Skeletal muscle satellite cell (primary cell): ENCODE measurements around the gene CD22.
"Not testable (repeated sequence)": the region's sequence is repeated elsewhere in the genome, so short reads cannot be mapped to it uniquely, and the experiment has no call there.

Source experiments
- H3K27me3 ChIP-seq: 2 replicates; pipeline ENCODE4 v1.7.0; 2013; ENCODE audit warnings: low read length; ENCODE audit not compliant: control insufficient read depth, insufficient read depth
- H3K36me3 ChIP-seq: 2 replicates; pipeline ENCODE4 v1.7.0; 2013; ENCODE audit warnings: mild to moderate bottlenecking, control low read depth, low read length; ENCODE audit not compliant: insufficient read depth
- H3K4me1 ChIP-seq: 2 replicates; pipeline ENCODE4 v1.7.0; 2013; ENCODE audit warnings: low read length; ENCODE audit not compliant: control insufficient read depth, insufficient read depth
- H3K4me2 ChIP-seq: 2 replicates; pipeline ENCODE4 v1.7.0; 2013; ENCODE audit warnings: mild to moderate bottlenecking, low read length
- H3K4me3 ChIP-seq: 2 replicates; pipeline ENCODE4 v1.7.0; 2013; ENCODE audit warnings: low read length
- H3K9ac ChIP-seq: 2 replicates; pipeline ENCODE4 v1.7.0; 2013; ENCODE audit warnings: mild to moderate bottlenecking, low read depth, low read length, moderate library complexity
- H3K9me3 ChIP-seq: replicated peaks from 2 replicates; pipeline ENCODE4 v1.7.0; 2013; ENCODE audit warnings: mild to moderate bottlenecking, control low read depth, low read length

The CD22 gene

DNA sequence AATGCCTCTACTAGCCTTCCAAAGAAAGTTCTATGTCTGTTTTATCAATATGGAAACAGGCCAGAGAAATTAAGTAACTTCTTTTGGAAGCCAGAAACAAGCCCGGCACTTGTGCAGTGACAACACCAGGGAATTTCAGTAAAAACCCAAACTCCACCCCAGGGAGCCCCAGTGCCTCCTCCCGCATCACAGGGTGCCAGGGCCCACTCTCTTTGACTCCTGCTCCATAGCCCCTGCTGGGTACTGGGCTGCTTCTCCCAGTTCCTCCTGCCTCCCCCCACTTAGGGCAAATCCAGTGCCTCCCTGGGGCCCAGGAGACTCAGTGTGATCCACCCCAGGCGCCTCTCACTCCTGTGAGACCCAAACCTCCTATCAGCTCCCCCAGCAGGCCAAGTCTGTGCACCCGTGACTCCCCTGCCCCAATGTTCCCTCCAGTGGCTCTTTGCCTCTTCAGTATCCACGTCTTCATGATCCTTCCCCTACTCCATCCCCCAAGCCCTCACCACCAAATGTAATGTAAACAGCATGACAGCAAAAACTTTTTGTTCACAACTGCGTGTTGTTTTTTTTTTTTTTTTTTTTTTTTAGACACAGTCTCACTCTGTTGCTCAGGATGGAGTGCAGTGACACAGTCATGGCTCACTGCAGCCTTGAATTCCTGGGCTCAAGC, 26.9 kb downstream of the CD22 start:
- Histone ChIP-seq H3K4me3 (no peak overlapping the region), H3K36me3 (no peaks in the 10 kb centered on the region), H3K4me1 (no peaks in the 10 kb centered on the region), H3K9me3 (no peaks in the 10 kb centered on the region), H3K9ac (no peak overlapping the region), H3K27me3 (peaks cover 27% of the 10 kb centered on the region), H3K4me2 (no peak overlapping the region)

- peaks cover 42% of the 10 kb centered on the region for H3K27me3 ChIP-seq
- no peak within 1 kb of the TSS for H3K4me3 ChIP-seq
- H3K4me2 ChIP-seq, result no peak within 1 kb of the TSS
- H3K9me3 ChIP-seq, result no peaks in the 10 kb centered on the region
- H3K36me3 ChIP-seq, result no peaks in the 10 kb centered on the region
- no peaks in the 10 kb centered on the region for H3K4me1 ChIP-seq
- no peak within 1 kb of the TSS for H3K9ac ChIP-seq
These were observed 29.0 kb downstream of the CD22 start, which contains the start of gene FFAR3 for GRCh38 chr19:35357867-35358573. Gene FFAR3, plus strand, starts transcription at chr19:35358460. Its CDS starts 431 bp downstream, at chr19:35358891.

GRCh38 chr19:35358834-35359233, 29.8 kb downstream of the CD22 start:
- H3K4me2 ChIP-seq, H3K9me3 ChIP-seq, H3K4me3 ChIP-seq, H3K4me1 ChIP-seq, H3K9ac ChIP-seq, H3K36me3 ChIP-seq: not testable (repeated sequence)
- H3K27me3 ChIP-seq, result peaks cover 43% of the 10 kb centered on the region

- not testable (repeated sequence) for H3K9me3 ChIP-seq
These were observed 30.4 kb downstream of the CD22 start for GRCh38 chr19:35359395-35359794.

GRCh38 chr19:35360081-35360480, 31.1 kb downstream of the CD22 start:
- not testable (repeated sequence) for H3K36me3 ChIP-seq, H3K9ac ChIP-seq, H3K4me2 ChIP-seq, H3K4me3 ChIP-seq, H3K9me3 ChIP-seq, H3K4me1 ChIP-seq
- H3K27me3 ChIP-seq, result peaks cover 41% of the 10 kb centered on the region

More at GRCh38 chr19:35359395-35359794, 30.4 kb downstream of the CD22 start:
- not testable (repeated sequence) for H3K9ac ChIP-seq, H3K4me3 ChIP-seq, H3K4me2 ChIP-seq, H3K4me1 ChIP-seq, H3K36me3 ChIP-seq
- H3K27me3 ChIP-seq, result peaks cover 42% of the 10 kb centered on the region

DNA sequence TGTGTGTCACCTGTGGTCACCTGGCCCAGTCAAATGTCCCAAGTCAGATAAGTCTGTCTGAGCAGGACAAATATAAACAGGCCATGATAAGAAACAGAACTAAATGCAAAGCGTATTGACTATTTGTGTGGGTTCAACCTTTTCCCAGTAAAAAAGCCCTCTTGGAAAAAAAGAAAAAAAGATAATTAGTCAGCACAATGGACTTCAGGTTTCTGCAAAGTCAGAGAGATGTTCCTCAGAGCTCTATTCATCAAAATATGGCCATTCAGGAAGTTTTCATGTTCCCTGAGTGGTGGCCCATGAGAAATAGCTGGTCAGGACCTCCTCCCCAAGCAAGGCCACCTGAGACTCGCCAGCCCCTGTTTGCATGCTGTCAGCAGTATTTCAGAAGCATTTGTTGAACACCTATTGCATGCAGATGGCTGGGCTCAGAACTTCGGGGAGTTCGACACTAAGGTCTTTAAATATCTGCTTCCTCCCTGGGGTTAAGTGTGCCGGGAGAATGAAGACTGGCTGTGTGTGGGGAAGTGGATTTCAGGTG, 32.0 kb downstream of the CD22 start:
- Histone ChIP-seq H3K36me3 (no peaks in the 10 kb centered on the region), H3K9me3 (no peaks in the 10 kb centered on the region), H3K9ac (no peak overlapping the region), H3K4me3 (no peak overlapping the region), H3K4me1 (no peaks in the 10 kb centered on the region), H3K27me3 (peaks cover 38% of the 10 kb centered on the region), H3K4me2 (no peak overlapping the region)

GRCh38 chr19:35362261-35363000, 33.4 kb downstream of the CD22 start:
- Histone ChIP-seq H3K4me2 (no peak overlapping the region), H3K27me3 (peaks cover 35% of the 10 kb centered on the region), H3K4me3 (no peak overlapping the region), H3K9me3 (no peaks in the 10 kb centered on the region), H3K9ac (no peak overlapping the region), H3K4me1 (no peaks in the 10 kb centered on the region), H3K36me3 (no peaks in the 10 kb centered on the region)

DNA sequence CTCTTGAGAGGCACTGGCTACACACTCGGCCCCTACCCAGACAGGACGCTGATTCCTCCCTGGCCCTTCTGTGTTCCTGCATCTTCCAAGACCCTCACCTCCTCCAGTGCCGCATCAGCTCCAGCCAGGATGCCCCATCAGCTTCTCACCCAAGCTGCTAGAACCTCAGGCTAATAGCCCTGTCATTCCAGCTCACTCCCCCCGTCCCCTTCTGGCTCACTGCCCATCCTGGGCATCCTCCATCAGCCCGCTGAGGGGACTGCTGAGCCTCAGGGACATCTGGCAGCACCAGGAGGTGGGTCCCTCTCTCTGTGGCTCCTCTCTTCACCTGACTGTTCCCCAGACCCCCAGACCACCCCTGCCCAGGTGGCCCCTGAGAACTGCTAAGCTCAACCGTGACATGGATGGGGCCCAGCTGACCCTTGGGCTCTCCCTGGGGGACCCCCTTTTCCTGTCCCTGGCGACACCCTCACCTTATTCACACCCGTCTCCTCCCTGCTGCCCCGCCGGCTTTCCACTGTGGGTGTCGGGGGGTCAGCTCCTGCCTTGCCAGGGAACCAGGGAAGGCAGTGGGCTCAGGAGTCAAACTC, 34.1 kb downstream of the CD22 start:
- Histone ChIP-seq H3K36me3 (no peaks in the 10 kb centered on the region), H3K4me3 (no peak overlapping the region), H3K9ac (no peak overlapping the region), H3K4me1 (no peaks in the 10 kb centered on the region), H3K9me3 (no peaks in the 10 kb centered on the region), H3K27me3 (peaks cover 39% of the 10 kb centered on the region), H3K4me2 (no peak overlapping the region)

DNA sequence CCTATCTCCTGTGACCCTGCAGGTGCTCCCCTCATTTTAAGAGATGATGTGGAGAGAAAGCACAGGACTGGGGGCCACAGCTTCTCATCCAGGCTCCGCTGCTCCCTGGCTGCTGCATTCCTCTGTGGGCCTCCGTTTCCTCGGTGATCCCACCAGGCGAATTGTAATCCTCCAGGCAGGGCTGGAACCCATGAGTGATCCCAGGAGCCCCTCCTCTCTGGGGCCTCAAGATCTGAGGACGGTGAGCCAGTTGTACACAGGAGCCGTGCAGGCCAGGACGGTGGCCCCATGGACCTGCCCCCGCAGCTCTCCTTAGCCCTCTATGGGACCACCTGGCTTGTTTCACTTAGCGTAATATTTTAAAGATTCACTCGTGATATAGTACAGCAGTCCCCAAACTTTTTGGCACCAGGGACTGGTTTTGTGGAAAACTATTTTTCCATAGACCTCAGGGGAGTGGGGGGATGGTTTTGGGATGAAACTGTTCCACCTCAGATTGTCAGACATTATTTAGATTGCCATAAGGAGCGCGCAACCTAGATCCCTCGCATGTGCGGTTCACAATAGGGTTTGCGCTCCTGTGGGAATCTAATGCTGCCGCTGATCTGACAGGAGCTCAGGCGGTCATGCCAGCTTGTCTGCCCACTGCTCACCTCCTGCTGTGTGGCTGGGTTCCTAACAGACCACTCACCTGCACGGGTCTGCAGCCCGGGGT, 34.9 kb downstream of the CD22 start:
- Histone ChIP-seq H3K4me3 (no peak overlapping the region), H3K4me2 (no peak overlapping the region), H3K36me3 (no peaks in the 10 kb centered on the region), H3K9me3 (no peaks in the 10 kb centered on the region), H3K4me1 (no peaks in the 10 kb centered on the region), H3K27me3 (peaks cover 44% of the 10 kb centered on the region), H3K9ac (no peak overlapping the region)

DNA sequence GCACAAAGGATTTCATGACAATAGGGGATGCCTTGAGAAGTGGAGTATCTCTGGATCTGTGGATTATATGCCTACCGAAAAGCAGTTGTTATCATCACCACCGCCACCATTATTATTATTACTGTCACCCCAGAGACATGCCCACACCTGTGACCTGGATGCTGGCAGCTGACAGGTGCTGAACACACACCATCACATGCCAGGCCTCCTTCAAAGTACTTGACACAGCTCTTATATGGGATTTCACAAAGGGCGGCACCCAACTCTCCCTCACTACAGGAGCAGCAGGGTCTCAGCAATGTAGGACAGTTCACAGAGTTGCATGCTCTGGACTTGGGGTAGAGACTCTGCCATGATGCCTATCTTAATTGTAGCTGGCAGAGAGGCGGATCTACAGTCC, 36.3 kb downstream of the CD22 start:
- Histone ChIP-seq H3K4me3 (no peak overlapping the region), H3K36me3 (no peaks in the 10 kb centered on the region), H3K9me3 (no peaks in the 10 kb centered on the region), H3K4me1 (no peaks in the 10 kb centered on the region), H3K4me2 (no peak overlapping the region), H3K27me3 (peaks cover 44% of the 10 kb centered on the region), H3K9ac (no peak overlapping the region)

DNA sequence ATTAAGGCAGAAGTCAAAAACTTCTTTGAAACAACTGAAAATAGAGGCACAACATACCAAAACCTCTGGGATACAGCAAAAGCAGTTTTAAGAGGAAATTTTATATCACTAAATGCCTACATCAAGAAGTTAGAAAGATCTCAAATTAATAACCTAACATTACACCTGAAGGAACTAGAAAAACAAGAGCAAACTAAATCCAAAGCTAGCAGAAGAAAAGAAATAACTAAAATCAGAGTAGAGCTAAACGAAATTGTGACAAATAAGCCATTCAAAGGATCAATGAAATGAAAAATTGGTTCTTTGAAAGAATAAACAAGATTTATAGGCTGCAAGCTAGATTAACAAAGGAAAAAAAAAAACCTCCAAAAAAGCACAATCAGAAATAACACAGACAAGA, 39.4 kb downstream of the CD22 start:
- H3K36me3 ChIP-seq, result no peaks in the 10 kb centered on the region

More for the DNA sequence above, 39.4 kb downstream of the CD22 start:
- H3K9me3 ChIP-seq, result no peaks in the 10 kb centered on the region
- no peak overlapping the region for H3K4me3 ChIP-seq
- peaks cover 26% of the 10 kb centered on the region for H3K27me3 ChIP-seq
- H3K4me1 ChIP-seq, result no peaks in the 10 kb centered on the region
- no peak overlapping the region for H3K4me2 ChIP-seq
- no peak overlapping the region for H3K9ac ChIP-seq
